Occipital lobe (tissue), 2 donors: ENCODE measurements around the gene CHST7. TPM values are rescaled to one million over a fixed set of nuclear protein-coding genes. Genes with fewer than 3 reads are reported as not detected.

Experiments used
- DNase-seq: peaks from one replicate; lab custom pipeline; 2025; lab: John Stamatoyannopoulos, UW
- total RNA-seq: library from RNA; depleted of rRNA; stranded (reverse); fragments of >200 nt; gene quantifications from one replicate; pipeline ENCODE4 v1.2.3, GENCODE V29; 2014

Gene CHST7
- total RNA-seq, 1 donor from 2014 or later = 6.7 TPM

GRCh38 chrX:46573892-46574773 lies 568 bp downstream of the CHST7 start:
- DNase-seq = no peak

- DNase-seq = no peak
Observed at GRCh38 chrX:46574774-46575381, 1.3 kb downstream of the CHST7 start.

DNA sequence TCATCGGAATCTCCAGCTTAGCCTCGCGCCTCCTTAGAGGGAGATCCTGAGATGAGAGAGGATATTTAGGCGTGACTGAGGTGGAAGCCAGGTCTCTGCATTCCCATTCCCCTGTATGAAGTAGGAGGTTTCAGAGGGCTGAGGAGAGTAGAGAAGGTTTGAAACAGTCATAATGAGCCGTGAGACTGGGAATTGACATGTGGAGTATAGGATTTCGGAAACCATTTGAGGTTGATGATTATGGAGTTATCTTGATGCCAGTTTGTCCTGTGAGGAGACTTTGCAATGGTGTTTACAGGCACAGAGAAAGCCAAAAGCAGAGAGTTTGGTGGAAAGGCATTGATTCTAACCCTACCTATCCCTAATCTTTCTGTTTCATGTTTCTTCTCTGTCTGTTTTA lies 2.0 kb downstream of the CHST7 start:
- DNase-seq = no peak

GRCh38 chrX:46575991-46576392 lies 2.4 kb downstream of the CHST7 start:
- no peak for DNase-seq

DNA sequence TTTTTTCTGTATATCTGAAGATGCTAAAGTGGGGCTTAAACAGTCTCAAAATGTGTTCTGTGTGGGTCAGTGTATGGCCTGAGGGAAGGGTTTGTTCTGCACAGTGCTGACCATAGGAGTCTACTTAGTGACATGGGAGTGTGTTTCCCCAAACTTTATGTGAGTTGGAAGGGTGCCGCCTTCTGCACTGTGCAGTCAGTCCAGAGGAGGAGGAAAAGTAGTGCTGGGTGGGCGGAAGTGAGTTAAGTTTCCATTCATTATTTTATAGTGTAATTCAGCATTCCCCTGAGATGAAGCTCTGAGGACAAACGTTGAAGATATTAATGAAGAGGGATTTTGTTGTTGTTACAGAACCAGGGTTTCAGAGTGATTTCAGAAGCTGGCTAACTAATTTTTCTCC lies 2.9 kb downstream of the CHST7 start:
- DNase-seq = no peak

GRCh38 chrX:46577221-46578005 lies 3.8 kb downstream of the CHST7 start:
- DNase-seq = no peak

DNA sequence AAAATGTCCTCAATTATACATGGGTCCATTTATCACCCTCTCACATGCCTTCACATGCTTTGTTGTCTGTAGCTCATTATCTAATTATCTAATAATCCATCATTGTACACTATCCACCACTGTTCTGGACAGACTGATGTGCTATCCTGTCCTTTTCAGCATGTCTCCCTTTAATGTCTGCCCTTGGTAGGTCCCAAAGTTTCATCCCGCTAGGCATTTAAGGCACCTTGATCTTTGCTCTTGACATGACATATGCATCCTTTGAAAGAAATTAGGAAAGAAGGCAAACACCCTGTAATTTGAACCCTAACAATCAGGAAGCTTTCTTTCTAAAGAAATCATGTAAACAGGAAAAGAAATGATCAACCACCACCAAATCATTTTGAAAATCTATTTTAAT lies 5.7 kb downstream of the CHST7 start:
- DNase-seq = no peak

DNA sequence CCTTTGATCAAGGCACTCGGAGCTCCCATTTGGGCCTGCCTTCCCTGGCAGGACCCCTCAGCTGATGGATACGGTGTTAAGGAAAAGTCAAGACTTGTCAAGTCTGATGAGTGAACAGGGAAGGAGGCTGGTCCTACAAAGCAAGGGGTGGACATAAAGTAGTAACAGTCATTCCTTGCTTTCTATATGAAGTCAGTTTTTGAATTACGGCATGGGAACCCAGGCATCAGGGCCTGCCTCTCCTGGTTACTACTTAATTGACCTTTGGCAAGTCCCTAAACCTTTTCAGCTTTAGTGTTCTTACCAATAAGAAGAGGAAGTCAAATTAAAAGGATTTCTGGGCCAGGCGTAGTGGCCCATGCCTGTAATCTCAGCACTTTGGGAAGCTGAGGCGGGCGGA lies 7.0 kb downstream of the CHST7 start:
- no peak for DNase-seq

- no peak for DNase-seq
Observed at GRCh38 chrX:46582325-46582724, 8.8 kb downstream of the CHST7 start.

DNA sequence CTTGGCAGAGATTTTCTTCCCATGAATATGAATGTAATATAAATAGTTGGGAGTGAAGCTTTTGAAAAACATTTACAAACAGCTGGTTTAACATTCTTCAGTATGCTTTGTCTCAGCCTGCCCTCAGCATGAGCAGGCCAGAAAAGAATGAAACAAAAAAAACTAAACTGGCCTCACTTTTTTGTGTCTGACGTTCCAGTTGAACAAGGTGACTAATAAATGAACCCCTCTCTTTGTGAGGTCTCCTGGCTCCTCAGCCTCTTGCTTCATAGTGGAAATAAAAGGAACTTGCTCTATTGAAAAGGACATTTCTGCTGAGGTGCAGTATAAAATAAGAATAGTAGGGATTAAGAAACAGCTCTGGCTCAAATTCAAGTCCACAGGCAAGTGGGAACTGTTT lies 9.4 kb downstream of the CHST7 start:
- DNase-seq = no peak

- no peak for DNase-seq
Observed at GRCh38 chrX:46584736-46585135, 11.2 kb downstream of the CHST7 start.

- DNase-seq = no peak
Observed at GRCh38 chrX:46587158-46587557, 13.6 kb downstream of the CHST7 start.

GRCh38 chrX:46587753-46588171 lies 14.2 kb downstream of the CHST7 start:
- no peak for DNase-seq

- DNase-seq = no peak
Observed at GRCh38 chrX:46588263-46588662, 14.7 kb downstream of the CHST7 start.

DNA sequence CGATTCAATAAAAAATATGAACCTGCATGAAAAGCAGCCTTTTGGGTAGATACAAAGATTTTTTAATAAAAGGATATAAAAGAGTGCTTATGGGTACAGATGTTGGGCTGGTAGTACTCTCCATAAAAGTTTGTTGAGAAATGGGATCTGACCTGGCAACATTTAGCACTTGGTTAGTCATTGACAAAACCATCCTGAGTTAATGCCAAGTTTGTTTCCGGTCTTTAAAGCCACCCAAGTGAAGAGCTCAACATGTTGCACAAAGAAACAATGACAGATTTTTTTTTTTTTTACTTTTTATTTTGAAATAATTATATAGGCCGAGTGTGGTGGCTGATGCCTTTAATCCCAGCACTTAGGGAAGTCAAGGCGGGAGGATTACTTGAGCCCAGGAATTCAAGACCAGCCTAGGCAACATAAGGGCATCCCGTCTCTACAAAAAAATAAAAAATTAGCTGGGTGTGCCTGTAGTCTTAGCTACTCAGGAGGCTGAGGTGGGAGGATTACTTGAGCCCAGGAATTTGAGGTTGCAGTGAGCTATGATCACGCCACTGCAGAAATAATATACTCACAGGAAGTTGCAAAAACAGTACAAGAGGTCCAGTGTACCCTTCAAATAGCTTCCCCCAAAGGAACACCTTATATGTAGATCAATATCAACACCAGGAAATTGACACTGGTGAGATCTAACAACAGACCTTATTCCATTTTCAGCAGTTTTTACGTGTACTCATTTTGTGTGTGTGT lies 16.6 kb downstream of the CHST7 start:
- DNase-seq = no peak

GRCh38 chrX:46595084-46595483 lies 21.5 kb downstream of the CHST7 start:
- no peak for DNase-seq

GRCh38 chrX:46597208-46597607 lies 23.6 kb downstream of the CHST7 start:
- DNase-seq = no peak

DNA sequence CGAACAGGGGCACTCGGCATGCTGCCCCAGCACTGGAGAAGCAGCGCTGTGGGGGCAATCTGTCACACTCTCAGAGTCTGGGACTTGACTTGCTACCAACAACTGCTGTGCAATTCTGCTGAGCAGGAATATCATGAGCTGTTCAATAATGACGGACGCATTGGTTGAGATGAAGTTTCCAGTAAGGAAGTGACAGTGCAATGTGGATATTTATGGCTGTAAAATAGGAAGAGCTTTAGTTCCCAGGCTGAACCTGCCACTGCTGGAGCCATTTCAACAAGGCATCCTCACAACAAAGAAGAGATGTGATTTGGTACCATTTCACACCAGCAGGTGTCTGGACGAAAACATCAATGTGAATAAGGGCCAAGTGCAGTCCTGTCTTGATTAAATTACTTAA lies 24.2 kb downstream of the CHST7 start:
- no peak for DNase-seq

GRCh38 chrX:46599051-46599560 lies 25.5 kb downstream of the CHST7 start:
- DNase-seq = no peak

DNA sequence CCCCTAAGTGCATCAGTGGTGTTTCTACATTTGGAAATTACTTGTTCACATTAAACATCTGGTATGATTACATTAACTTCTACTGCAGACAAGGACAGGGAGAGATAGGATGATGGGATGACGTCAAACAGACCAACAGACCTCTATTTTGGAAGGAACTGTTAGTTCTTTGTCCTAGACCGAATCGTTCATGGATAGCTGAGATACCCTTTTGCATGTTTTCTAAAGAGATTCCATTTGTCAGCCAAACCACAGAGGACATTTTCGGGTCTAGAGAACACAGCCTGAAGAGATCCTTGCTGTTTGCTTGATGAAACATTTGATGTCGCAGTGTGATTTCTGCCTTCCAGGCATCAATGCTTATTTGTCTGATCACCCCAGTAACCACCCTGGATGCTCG lies 27.7 kb downstream of the CHST7 start:
- no peak for DNase-seq

GRCh38 chrX:46602468-46603102 lies 29.0 kb downstream of the CHST7 start:
- no peak for DNase-seq
